ENCODE results near the gene LTBP1. TPM values are rescaled to one million over a fixed set of nuclear protein-coding genes. Genes with fewer than 3 reads are reported as not detected.

LTBP1 gene
- total RNA-seq, 3 donors from 2014 or later, result 14.3 to 38.4 (median 33.6) TPM

DNA sequence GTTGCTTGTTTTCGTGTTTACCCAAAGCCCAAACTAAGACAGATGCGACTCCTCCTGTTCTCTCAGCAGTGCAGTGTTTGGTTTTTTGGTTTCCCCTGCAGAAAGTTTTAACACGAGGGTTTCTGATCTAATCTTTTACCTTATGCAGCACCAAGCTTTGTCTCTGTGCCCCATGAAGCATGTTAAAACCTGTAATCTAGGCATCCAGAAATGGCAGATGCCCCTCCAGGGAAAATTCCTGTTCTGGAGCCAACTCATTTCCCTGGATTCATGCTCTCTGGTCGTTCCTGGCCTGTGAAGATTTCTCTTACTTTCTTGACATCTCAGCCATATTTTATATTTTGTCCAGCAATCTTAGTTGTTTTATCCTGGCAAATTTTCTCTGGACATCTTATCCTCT is 91.5 kb downstream of the LTBP1 start:
- DNase-seq (no peak), ATAC-seq (no peak)
- TF ChIP-seq, protein P1, sequence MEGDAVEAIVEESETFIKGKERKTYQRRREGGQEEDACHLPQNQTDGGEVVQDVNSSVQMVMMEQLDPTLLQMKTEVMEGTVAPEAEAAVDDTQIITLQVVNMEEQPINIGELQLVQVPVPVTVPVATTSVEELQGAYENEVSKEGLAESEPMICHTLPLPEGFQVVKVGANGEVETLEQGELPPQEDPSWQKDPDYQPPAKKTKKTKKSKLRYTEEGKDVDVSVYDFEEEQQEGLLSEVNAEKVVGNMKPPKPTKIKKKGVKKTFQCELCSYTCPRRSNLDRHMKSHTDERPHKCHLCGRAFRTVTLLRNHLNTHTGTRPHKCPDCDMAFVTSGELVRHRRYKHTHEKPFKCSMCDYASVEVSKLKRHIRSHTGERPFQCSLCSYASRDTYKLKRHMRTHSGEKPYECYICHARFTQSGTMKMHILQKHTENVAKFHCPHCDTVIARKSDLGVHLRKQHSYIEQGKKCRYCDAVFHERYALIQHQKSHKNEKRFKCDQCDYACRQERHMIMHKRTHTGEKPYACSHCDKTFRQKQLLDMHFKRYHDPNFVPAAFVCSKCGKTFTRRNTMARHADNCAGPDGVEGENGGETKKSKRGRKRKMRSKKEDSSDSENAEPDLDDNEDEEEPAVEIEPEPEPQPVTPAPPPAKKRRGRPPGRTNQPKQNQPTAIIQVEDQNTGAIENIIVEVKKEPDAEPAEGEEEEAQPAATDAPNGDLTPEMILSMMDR (IDR thresholded peaks at IDR 0.05), result no peak
- Histone ChIP-seq H3K36me3 (ENCODE audit: low read depth) (no peaks in the 10 kb centered on the region), H3K4me1 (ENCODE audit: low read depth) (peaks cover 4% of the 10 kb centered on the region), H3K9me3 (no peaks in the 10 kb centered on the region), H3K4me3 (no peak overlapping the region)
- intact Hi-C loops (cut with DNase I, micrococcal nuclease), result no loop called here

GRCh38 chr2:33038799-33039198 is 92.0 kb downstream of the LTBP1 start:
- ATAC-seq, result no peak
- DNase-seq, result no peak
- intact Hi-C loops (cut with DNase I, micrococcal nuclease), result no loop called here
- no peaks in the 10 kb centered on the region for H3K4me1 ChIP-seq (ENCODE audit: low read depth)
- no peak overlapping the region for H3K4me3 ChIP-seq
- no peaks in the 10 kb centered on the region for H3K36me3 ChIP-seq (ENCODE audit: low read depth)
- no peaks in the 10 kb centered on the region for H3K9me3 ChIP-seq
- TF ChIP-seq, protein P1 (IDR thresholded peaks at IDR 0.05), result no peak

DNA sequence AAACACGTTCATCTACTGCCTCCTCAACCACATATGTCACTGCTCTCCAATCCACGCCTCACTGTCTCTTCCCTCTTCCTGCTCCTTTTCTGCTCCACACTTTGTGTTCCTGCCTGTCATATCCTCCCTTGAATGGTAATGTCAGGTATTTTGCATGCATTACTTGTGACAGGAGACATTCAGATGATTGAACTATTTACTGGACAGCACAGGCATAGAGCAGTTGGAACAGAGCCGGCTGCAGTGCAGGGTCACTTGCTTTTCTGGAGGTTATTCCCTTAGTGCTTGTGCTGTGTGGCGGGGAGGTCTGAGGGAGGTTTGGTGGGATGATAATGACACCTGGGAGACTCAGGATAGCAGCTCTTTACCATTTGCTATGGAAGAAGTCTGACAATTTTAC is 93.8 kb downstream of the LTBP1 start:
- ATAC-seq, result no peak
- intact Hi-C loops (cut with DNase I, micrococcal nuclease), result no loop called here

GRCh38 chr2:33042265-33042664 is 95.5 kb downstream of the LTBP1 start:
- no peaks in the 10 kb centered on the region for H3K36me3 ChIP-seq (ENCODE audit: low read depth)
- DNase-seq (no peak), ATAC-seq (no peak)
- H3K4me3 ChIP-seq, result no peak overlapping the region
- no peaks in the 10 kb centered on the region for H3K9me3 ChIP-seq
- no peaks in the 10 kb centered on the region for H3K4me1 ChIP-seq (ENCODE audit: low read depth)
- intact Hi-C loops (cut with DNase I, micrococcal nuclease), result no loop called here
- TF ChIP-seq, protein P1 (IDR thresholded peaks at IDR 0.05), result no peak

More for the DNA sequence above, 93.8 kb downstream of the LTBP1 start:
- Histone ChIP-seq H3K4me3 (no peak overlapping the region), H3K36me3 (ENCODE audit: low read depth) (no peaks in the 10 kb centered on the region), H3K9me3 (no peaks in the 10 kb centered on the region), H3K4me1 (ENCODE audit: low read depth) (no peaks in the 10 kb centered on the region)
- TF ChIP-seq, protein P1 (IDR thresholded peaks at IDR 0.05), result no peak
- DNase-seq, result no peak

GRCh38 chr2:33042819-33043218 is 96.1 kb downstream of the LTBP1 start:
- Histone ChIP-seq H3K4me3 (no peak overlapping the region), H3K9me3 (no peaks in the 10 kb centered on the region), H3K36me3 (ENCODE audit: low read depth) (no peaks in the 10 kb centered on the region), H3K4me1 (ENCODE audit: low read depth) (no peaks in the 10 kb centered on the region)
- intact Hi-C loops (cut with DNase I, micrococcal nuclease), result no loop called here
- no peak for ATAC-seq
- DNase-seq, result no peak
- TF ChIP-seq, protein P1 (IDR thresholded peaks at IDR 0.05), result no peak

GRCh38 chr2:33047939-33048338 is 101.2 kb downstream of the LTBP1 start:
- Histone ChIP-seq H3K4me1 (ENCODE audit: low read depth) (no peaks in the 10 kb centered on the region), H3K9me3 (no peaks in the 10 kb centered on the region), H3K4me3 (no peak overlapping the region), H3K36me3 (ENCODE audit: low read depth) (no peaks in the 10 kb centered on the region)
- TF ChIP-seq, protein P1 (IDR thresholded peaks at IDR 0.05), result no peak
- no peak for DNase-seq
- ATAC-seq, result no peak
- intact Hi-C loops (cut with DNase I, micrococcal nuclease), result no loop called here

All from mucosa of descending colon (tissue), 3 donors.